DOHH2 (cell line): ENCODE data around the gene MINK1.

ENCODE experiments used
- EZH2phosphoT487 ChIP-seq: fragments of 200-600 bp; sonication (generic); IDR thresholded peaks from 2 replicates; pipeline ENCODE4 v1.6.1; 2017; ENCODE audit warnings: borderline replicate concordance, mild to moderate bottlenecking, antibody characterized with exemption, low read length, moderate library complexity, mixed read lengths
- TF ChIP-seq, protein P1 (sequence below): fragments of 200-600 bp; sonication (generic); IDR thresholded peaks from one replicate; pipeline ENCODE4 v1.5.1; 2014; ENCODE audit warnings: antibody characterized with exemption, mild to moderate bottlenecking, low read depth, low read length; ENCODE audit not compliant: poor library complexity, severe bottlenecking

DNA sequence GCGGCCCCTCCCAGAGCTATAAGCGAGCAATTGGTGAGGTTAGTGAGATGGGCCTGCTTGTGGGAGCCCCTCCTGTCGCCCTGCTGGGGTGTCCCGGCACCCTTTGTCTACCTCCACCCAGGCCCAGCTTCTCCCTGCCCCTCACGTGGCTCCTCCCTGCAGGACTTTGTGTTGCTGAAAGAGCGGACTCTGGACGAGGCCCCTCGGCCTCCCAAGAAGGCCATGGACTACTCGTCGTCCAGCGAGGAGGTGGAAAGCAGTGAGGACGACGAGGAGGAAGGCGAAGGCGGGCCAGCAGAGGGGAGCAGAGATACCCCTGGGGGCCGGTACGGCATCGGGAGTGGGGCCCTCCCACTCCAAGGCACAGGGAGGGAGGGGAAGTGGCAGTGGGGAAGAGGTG, 60.1 kb downstream of the MINK1 start:
- TF ChIP-seq, protein P1, sequence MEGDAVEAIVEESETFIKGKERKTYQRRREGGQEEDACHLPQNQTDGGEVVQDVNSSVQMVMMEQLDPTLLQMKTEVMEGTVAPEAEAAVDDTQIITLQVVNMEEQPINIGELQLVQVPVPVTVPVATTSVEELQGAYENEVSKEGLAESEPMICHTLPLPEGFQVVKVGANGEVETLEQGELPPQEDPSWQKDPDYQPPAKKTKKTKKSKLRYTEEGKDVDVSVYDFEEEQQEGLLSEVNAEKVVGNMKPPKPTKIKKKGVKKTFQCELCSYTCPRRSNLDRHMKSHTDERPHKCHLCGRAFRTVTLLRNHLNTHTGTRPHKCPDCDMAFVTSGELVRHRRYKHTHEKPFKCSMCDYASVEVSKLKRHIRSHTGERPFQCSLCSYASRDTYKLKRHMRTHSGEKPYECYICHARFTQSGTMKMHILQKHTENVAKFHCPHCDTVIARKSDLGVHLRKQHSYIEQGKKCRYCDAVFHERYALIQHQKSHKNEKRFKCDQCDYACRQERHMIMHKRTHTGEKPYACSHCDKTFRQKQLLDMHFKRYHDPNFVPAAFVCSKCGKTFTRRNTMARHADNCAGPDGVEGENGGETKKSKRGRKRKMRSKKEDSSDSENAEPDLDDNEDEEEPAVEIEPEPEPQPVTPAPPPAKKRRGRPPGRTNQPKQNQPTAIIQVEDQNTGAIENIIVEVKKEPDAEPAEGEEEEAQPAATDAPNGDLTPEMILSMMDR: no peak
- TF ChIP-seq EZH2phosphoT487: no peak
